HG03432 (cell line): ENCODE measurements around the gene PPID.
A peak's percentile ranks its signal among the peaks of the same experiment; 100 is the strongest.
"Not testable (repeated sequence)": the region's sequence is repeated elsewhere in the genome, so short reads cannot be mapped to it uniquely, and the experiment has no call there.

Experiments
- ATAC-seq: cut with Tn5 transposase; IDR thresholded peaks from one replicate; pipeline ENCODE4 v1.9.1; 2021; ENCODE audit warnings: mild to moderate bottlenecking, moderate library complexity; ENCODE audit not compliant: unreplicated experiment

Gene PPID

DNA sequence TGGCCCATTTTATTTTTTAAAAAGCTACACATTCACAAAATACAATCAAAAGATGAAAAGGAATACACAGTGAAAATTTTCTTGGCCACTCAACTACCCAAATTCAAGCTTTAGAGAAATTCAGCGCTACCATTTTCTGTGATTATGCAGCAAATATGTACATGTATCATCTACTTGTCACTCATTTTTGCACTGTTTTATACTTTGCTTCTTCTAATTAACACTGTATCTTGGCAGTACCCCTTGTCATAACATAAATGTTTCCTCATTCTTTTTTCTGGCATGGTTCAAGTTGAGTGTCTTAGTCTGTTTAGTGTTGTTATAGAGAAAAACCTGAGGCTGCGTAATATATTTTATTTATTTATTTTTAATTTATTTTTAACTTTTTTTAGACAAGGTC, 15.7 kb upstream of the PPID start:
- no peak for ATAC-seq

DNA sequence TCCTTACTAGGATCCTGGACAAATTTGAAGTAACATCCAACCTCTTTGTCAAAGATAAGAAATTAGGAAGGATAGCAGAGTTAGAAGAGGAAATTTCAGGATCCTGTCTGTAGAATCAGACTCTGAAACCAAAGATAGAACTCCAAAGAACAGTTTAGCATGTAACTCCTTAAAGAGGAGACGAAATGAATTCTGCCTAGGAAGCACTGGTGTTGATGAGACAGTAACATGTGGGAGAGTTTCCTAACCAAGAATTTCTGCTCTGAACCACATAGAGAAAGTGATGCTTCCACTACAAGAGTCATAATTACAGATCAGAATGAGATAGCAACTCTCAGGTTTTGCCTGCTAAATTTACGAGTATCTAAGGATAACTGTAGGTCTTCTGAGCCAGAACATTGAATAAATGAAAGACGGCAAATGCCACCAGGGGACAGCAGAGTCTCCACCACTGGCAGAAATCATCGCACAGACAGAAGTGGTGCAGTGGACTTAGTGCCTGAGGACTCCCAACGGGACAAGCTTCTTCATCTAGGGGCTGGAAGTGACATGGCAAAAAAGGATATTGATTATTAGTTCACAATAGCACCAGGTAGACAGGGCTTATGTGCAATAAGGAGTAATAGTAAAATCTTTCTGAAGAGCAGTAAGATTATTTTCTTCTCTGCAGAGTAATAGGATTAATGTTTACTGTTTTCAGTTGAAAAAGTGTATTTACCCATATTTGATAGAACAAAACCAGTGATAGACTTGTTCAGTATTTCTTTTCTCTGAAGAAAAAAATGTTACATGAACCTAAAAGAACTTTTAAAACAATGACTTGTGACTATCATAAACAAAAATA, 6.7 kb upstream of the PPID start:
- ATAC-seq = peak; percentile 95

DNA sequence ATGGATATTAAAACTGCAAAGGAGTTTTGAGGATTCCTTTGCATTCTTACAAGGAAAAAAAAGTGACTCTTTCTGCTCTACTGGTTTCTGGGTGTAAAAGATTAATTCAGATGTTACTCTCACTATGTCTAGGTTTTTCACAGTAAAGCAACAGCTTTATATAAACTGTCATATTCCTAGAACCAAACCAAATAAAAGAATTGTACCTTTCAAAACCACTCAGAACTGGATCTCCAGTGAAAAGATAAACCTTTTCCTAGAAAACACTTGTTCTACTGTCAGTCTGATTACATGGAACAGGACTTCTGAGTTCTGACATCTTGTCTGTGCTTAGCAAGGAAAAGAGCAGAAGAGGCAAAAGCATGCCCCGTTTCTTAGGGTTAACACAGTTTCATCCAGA, 5.0 kb upstream of the PPID start:
- no peak for ATAC-seq

DNA sequence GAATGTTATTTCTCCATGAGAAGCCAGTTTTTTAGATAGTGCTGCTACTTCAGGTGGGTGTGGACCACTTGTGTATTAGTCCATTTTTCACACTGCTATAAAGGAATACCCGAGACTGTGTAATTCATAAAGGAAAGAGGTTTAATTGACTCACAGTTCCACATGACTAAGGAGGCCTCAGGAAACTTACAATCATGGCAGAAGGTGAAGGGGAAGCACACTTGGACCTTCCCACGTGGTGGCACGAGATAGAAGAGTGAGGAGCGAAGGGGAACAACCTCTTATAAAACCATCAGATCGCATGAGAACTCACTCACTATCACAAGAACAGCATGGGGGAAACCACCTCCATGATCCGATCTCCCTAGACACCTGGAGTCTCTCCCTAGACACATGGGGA, 3.4 kb upstream of the PPID start:
- ATAC-seq = no peak

DNA sequence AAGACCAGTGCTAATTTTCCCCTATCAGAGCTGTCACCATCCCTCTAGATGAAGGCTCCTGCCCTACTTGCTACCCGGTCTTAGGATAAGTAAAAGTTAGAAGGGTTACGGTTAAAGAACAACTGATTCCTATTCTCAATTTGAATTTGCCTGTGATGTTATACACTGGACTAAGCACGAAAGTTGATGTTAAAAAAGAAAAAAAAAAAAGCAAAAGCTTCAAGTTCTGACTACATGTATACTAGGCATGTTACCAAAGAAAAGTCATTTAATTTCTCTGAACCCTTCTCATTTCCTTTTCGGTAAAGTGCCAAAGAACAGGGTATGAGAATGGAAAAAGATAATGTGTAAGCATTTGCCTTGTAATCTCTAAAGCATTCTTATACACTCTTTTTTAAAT, 1.4 kb upstream of the PPID start:
- ATAC-seq = no peak

DNA sequence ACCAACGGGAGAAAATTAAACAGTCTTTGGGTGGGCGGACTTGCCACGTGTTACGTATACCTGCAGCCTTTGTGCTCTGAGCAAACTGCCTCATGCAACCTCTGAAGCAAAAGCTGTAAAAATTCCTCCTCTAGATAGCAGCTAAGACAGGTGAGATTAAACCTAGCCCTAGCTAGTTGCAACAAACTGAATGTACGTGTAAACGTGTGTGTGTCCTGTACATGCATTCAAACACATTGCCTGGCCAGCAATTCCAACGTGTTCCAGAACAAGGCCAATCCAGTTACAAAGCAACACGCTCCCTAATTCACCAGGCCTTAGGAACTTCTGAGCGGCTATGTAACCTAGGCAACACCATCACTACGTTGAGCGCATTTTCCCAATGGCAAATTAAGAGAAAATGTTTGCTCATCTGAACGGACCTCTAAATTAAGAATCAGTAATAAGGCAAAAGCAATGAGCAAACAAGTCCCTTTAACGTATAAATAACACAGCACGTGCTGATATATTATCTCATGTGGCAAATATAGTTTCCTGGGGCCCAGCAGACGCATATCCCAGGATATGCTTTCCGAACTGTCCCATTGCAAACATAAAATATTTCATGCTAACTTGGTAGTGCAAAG, 792 bp downstream of the PPID start:
- peak; percentile 11 for ATAC-seq

DNA sequence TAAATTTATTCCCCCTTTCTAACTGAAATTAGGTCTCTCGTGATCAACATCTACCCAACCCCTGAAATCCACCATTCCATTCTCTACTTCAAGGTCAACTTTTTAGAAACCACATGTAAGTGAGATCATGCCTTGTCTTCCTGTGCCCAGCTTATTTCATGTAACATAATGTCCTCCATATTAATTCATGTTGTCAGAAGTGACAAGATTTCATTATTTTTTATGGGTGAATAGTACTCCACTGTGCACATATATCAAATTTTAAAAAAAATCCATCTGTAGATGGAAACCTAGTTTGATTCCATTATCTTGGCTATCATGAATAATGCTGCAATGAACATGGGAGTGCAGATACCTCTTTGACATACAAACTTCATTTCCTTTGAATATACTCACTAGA, 1.5 kb downstream of the PPID start:
- ATAC-seq = no peak

DNA sequence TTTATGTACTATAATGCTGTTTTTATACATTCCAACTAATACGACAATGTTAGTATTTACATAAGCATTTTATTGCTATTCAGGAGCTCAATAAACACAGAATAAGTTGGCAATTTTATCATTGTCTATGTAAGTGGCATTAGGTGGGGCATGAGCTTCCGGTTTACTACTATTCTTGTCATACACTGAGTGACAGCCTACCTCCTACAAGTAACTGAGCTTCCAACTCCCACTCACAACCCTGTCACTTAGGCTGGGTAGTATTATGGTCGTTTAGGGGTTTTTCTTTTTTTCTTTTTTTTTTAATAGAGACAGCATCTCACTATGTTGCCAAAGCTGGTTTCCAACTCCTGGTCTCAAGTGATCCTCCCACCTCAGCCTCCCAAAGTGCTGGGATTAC, 7.4 kb downstream of the PPID start:
- ATAC-seq = no peak

DNA sequence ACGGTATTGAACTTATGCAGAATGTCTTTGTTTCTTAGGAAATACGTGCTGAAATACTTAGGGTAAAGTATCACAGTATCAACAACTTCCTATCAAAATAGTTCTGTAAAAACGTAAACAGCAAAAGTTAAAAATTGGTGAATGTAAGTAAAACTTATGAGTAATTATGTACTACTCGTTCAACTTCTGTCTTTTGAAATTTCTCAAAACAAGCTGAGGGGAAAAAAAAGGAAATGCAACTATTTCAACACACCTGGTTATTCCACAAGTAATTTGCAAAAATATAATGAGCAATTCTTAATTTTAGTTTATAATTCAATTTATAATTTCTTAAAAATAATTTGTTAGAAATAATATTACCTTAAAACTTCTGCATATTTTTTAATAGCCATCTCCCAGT, 8.3 kb downstream of the PPID start:
- no peak for ATAC-seq

DNA sequence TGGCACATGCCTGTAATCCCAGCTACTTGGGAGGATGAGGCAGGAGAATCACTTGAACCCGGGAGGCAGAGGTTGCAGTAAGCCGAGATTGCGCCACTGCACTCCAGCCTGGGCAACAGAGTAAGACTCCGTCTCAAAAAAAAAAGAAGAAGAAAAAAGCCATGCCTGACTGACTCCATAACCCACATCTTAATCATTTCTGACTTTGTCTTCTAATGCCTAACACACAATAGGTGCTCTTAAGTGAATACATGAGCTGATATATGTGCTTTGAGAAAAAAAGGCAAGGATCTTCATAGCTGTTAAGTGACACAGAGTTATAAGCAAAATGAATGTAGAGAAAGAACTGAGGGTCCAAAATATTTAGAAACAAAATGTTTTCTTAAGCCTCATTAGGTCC, 10.6 kb downstream of the PPID start:
- ATAC-seq = not testable (repeated sequence)

DNA sequence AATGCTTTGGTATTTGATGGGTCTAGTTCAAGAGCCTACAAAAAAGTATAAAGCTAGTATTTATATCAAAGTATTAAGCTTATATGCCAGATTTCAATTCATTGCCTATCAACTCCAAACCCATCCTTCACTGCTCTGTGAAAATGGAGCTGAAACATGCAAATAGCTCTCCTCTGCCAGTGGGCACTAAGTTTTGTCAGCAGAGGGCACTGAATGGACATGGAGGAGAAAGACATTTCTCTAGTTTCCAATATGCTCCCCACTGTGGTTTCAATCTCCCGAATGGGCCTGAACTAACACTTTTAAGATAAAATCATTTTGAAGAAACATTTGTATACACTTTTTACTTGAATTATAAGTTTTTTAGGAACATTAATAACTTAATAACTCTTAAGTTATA, 12.4 kb downstream of the PPID start:
- ATAC-seq = no peak

DNA sequence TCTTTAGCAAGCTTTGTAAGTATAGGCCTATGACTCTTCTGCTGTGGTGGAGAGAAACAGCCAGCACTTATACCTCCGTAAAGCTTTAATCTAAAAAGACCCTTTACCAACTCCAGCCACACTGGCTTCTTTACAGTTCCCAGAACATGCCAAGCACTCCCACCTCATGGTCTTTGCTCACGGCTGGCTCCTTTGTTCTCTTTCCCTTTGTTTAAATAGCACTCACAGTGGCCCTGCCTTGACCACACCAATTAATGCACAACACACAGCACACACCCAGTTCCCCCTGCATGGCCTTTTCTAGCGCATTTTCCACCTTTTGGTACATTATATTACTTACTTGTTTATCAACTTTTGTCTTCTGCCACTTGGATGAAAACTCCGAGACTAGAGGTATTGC, 18.9 kb downstream of the PPID start:
- ATAC-seq = no peak

DNA sequence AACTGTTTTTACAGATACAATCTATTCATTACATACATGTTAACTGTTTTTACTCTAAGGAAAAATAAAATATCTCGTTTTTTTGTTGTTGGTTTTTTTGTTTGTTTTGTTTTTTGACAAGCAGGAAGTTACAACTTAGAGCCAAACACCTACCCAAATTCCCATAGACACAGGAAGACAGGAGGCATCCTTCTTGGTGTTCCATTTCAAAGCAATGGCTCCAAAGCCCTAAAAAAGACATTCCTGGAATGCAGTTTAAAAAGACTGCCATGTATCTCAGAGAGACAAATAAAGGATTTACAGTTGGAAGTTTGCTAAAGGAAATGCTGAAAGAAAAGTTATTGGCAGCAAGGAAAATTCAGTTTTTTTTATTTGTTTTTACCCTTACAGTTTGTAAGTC, 34.4 kb downstream of the PPID start:
- ATAC-seq = no peak

DNA sequence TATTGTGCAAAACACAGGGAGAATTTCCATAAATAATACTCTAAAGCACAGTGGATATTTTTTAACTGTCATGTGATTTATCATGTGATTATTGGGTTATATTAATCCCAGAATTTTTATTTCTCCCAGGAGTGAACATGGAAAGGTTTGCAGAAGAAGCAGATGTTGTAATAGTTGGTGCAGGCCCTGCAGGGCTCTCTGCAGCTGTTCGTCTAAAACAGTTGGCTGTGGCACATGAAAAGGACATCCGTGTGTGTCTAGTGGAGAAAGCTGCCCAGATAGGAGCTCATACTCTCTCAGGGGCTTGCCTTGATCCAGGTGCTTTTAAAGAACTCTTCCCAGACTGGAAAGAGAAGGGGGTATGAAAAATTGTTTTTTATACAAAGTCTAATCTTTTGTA, 41.1 kb downstream of the PPID start:
- no peak for ATAC-seq

DNA sequence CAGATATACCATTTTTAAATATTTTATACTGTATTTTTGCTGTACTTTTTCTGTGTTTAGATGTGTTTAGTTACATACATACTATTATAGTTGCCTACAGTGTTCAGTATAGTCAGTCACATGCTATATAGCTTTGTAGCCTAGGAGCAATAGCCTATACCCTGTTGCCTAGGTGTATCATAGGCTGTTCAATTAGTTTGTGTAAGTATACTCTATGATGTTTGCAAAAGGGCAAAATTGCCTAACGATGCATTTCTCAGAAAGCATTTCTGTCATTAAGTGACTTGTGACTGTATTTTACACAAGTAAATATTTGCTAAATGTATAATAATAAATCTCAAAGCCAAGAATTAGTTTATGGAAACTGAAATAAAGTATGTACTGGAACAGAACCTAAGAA, 41.6 kb downstream of the PPID start:
- ATAC-seq = no peak

DNA sequence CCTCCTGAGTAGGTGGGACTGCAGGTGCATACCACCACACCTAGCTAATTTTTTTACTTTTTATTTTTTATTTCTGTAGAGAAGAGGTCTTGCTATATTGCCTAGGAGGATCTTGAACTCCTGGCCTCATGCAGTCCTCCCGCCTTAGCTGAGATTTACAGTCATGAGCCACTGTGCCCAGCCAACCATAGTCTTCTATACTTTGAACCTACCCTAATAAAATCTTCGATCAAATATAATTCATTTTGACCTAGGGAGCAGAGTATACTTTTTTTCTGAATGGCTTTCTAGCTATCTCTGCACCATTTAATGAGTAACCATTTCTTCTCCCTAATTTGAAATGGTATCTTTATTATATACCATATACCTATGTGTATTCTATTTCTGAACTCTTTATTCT, 44.4 kb downstream of the PPID start:
- no peak for ATAC-seq

DNA sequence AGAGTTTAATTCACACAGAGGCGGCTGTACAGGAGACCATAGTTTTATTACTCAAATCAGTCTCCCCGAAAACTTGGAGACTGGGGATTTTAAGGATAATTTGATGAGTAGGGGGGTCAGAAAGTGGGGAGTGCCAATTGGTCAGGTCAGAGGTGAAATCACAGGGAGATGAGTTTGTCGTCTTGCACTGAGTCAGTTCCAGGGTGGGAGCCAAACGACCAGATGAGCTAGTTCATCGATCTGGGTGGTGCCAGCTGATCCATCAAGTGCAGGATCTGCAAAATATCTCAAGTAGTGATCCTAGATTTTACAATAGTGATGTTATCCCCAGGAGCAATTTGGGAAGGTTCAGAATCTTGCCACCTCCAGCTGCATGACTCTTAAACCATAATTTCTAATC, 47.1 kb downstream of the PPID start:
- no peak for ATAC-seq

DNA sequence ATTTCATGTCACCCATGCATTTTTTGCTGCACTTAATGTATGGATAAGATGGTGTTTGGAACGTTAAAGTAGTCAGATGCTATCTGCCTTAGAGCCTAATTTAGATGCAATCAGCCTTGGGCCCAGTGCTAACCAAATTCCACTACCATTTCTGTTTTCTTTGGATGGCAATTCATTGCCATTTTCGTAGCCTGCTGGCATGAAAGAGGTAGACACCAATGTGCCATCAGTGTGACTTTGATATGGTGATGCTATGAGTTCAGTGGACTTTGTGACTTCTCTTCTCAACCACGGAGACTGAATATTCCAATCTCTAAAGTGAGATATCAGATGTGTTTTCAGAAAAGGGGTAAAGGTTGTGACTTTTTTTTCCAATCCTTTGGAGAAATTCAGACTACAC, 49.6 kb downstream of the PPID start:
- ATAC-seq = no peak

DNA sequence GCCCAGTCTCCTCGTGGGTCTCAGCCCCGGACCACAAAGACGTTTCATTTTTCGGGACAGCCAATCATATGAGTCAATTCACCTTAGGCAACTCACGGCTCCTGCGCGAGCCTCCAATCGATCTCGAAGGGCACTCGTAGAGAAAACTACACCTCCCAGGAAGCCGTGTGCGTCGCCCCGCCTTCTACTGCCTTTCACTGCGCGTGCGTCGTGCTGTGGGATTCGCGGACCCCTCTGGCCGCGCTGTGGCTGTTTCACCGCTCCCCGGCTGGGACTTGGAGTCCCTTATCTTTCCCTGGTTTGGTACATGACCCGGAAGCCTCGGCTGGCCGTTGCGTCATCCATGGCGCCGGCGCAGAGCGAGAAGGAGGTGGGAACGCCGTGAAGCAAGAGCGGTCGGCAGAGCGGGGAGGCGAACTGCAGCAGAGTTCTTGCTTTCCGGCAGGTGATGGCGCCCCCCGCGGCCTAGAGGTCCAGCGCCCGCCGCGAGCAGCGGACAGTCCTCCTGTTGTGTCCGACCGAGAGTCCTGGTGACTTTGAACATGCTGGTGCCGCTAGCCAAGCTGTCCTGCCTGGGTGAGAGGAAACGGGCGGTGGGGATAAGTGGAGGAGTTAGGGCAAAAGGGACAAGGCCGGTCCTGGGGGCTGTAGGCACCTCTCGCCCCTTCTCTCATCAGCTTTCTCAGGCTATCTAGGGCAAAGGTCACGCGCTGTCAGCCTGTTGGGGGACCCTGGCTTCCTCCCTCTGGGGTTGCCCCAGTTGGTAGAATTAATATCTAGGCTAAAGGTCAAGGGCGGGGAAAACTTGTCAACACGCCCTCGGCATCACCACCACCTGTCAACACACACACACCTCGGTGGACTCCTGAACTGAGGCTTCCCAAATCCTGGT, 51.0 kb downstream of the PPID start, which contains the start of gene ETFDH:
TSS of gene ETFDH (plus strand) at position 382 of the 892 bp plus-strand sequence. CDS start at position 543, 161 bp downstream.
- peak; percentile 87 for ATAC-seq

DNA sequence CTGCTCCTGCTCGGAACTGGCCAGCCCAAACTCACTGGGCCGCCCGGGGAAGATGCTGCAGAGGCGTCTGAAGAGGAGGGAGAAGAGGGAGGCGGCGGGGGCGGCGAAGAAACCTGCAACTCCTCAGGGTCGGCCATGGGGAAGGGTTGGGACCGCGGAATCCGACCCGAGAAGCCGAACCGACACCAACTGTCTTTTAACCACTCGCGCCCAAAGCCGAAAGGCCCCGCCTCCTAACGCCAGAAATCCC, 51.6 kb downstream of the PPID start, which contains the start of gene C4orf46:
TSS of gene C4orf46 (minus strand) at position 223 of the 250 bp plus-strand sequence. CDS start at position 137, 86 bp downstream.
- no peak for ATAC-seq

DNA sequence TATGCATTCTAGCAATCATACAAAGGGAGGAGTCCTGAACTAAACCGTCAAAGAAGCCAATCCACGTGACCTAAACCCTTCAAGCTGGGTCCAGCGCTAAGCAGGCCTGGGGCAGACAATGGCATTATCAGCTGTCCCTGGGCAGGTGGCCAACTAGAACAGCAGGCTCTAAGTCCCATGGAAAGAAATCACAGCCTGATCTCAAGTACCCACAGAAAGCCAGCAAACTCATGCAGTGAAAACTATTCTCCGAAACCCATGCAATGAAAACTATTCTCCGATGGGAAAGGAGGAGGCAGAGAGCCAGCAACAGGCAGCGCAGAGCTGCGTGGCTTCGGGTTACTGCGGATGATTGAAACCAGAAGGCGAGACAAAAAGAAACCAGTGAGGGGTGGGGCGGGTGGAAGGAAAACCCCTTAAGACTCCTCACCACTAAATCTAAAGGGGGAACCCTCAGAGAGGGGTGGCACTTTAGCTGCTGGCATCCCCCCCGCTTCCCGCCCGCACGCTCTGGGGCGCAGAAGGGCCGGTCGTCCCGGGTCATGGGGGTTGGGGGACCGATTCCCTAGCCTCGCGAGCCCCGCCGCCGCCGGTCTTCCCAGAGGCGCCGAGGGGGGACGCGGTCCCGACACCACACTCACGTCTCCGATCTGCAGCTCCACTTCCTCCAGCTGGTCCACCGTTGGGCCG, 52.1 kb downstream of the PPID start:
- peak; percentile 33 for ATAC-seq
